ENCODE data around the gene DONSON. TPM values are rescaled to one million over a fixed set of nuclear protein-coding genes. Genes with fewer than 3 reads are reported as not detected.

Gene DONSON
- total and polyA plus RNA-seq, 9 of the 15 experiments (the other 6 are each of a cell fraction or from before 2014, with no cell fraction given) = 26.7 to 124 (median 62.6) TPM

GRCh38 chr21:33541105-33541711, 47.3 kb downstream of the DONSON start (continued):
- TF ChIP-seq PHB (CRISPR knock-in tag; IDR thresholded peaks at IDR 0.05) (no peak), ATF7 (IDR thresholded peaks at IDR 0.05) (peak; percentile 58; the same call in 1 of the 2 replicates), MAFK (IDR thresholded peaks at IDR 0.05; ENCODE audit: low read length) (no peak), KDM1A (IDR thresholded peaks at IDR 0.05) (peak in 1 of 2 experiments; percentile 76; a peak in 2 of 4 replicates), CXXC5 (CRISPR knock-in tag; IDR thresholded peaks at IDR 0.05) (0 out of 2 replicates have a peak, but pooled peaks have one; percentile 23), TGIF2 (CRISPR knock-in tag; IDR thresholded peaks at IDR 0.05) (no peak), ZBTB2 (IDR thresholded peaks at IDR 0.05) (no peak), CTCFL (IDR thresholded peaks at IDR 0.05; ENCODE audit: borderline replicate concordance, insufficient read depth, low read depth, low read length, poor library complexity, severe bottlenecking) (no peak), CAMTA2 (CRISPR knock-in tag; conservative IDR thresholded peaks at IDR 0.05) (no peak), BRF1 (IDR thresholded peaks at IDR 0.05; ENCODE audit: borderline replicate concordance, extremely low read depth, insufficient read length) (no peak), NEUROD1 (IDR thresholded peaks at IDR 0.05; ENCODE audit: borderline replicate concordance, low read depth, low read length, partially characterized antibody) (no peak), PTBP1 (IDR thresholded peaks at IDR 0.05; ENCODE audit: low read depth, low read length) (no peak), ERF (CRISPR knock-in tag; IDR thresholded peaks at IDR 0.05) (no peak), HNRNPH1 (optimal IDR thresholded peaks at IDR 0.05; ENCODE audit: low read depth, low read length) (no peak), E2F6 (IDR thresholded peaks at IDR 0.05; ENCODE audit: borderline replicate concordance in 1 of 2, extremely low read depth in 1 of 2, insufficient read depth in 1 of 2, insufficient read length in 1 of 2, low read depth in 1 of 2, low read length in 1 of 2, poor library complexity in 1 of 2, severe bottlenecking in 1 of 2) (no peak), ZNF165 (CRISPR knock-in tag; IDR thresholded peaks at IDR 0.05; ENCODE audit: borderline replicate concordance) (no peak)
- TF ChIP-seq, protein P1, sequence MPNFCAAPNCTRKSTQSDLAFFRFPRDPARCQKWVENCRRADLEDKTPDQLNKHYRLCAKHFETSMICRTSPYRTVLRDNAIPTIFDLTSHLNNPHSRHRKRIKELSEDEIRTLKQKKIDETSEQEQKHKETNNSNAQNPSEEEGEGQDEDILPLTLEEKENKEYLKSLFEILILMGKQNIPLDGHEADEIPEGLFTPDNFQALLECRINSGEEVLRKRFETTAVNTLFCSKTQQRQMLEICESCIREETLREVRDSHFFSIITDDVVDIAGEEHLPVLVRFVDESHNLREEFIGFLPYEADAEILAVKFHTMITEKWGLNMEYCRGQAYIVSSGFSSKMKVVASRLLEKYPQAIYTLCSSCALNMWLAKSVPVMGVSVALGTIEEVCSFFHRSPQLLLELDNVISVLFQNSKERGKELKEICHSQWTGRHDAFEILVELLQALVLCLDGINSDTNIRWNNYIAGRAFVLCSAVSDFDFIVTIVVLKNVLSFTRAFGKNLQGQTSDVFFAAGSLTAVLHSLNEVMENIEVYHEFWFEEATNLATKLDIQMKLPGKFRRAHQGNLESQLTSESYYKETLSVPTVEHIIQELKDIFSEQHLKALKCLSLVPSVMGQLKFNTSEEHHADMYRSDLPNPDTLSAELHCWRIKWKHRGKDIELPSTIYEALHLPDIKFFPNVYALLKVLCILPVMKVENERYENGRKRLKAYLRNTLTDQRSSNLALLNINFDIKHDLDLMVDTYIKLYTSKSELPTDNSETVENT (CRISPR knock-in tag; IDR thresholded peaks at IDR 0.05) = no peak
- TF ChIP-seq, protein P2, sequence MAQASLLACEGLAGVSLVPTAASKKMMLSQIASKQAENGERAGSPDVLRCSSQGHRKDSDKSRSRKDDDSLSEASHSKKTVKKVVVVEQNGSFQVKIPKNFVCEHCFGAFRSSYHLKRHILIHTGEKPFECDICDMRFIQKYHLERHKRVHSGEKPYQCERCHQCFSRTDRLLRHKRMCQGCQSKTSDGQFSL (CRISPR knock-in tag; IDR thresholded peaks at IDR 0.05) = no peak
- TF ChIP-seq, protein P2 (tag; IDR thresholded peaks at IDR 0.05) = no peak
